GM12878 (cell line): ENCODE measurements around the gene MAN2C1. TPM values are rescaled to one million over a fixed set of nuclear protein-coding genes. Genes with fewer than 3 reads are reported as not detected.

Source experiments
- ATAC-seq: fragments of 200-7000 bp; cut with Tn5 transposase; 3 replicates; pipeline ENCODE4 v1.9.1; 2020; ENCODE audit warnings: mild to moderate bottlenecking, moderate library complexity
- BruUV-seq: library from RNA; stranded (reverse); fragments of 400-500 nt; replicated peaks from 2 replicates; lab custom pipeline; 2021; lab: Mats Ljungman, UMichigan
- CTCF ChIA-PET: fragments of 300-600 bp; sonication (Branson Sonifier 250); formaldehyde crosslinking; extraction: SDS; loops from one replicate; lab custom pipeline; 2021; ENCODE audit warnings: inconsistent platforms; lab: Yijun Ruan, JAX
- POLR2A ChIA-PET: fragments of 350-600 bp; formaldehyde crosslinking; extraction: SDS; loops from one replicate; lab custom pipeline; 2021; ENCODE audit warnings: inconsistent platforms; lab: Charles Lee
- RAD21 ChIA-PET: fragments of 300-600 bp; sonication (Branson Sonifier 250); formaldehyde crosslinking; loops from one replicate; lab custom pipeline; 2023; ENCODE audit warnings: antibody characterized with exemption; ENCODE audit not compliant: unreplicated experiment; lab: Charles Lee
- SMC1A ChIA-PET: fragments of 300-600 bp; sonication (Branson Sonifier 250); formaldehyde crosslinking; loops from one replicate; lab custom pipeline; 2023; ENCODE audit not compliant: unreplicated experiment, uncharacterized antibody; lab: Charles Lee
- DNase-seq: peaks from one replicate; pipeline ENCODE4 v3.0.0-alpha.2; 2011; ENCODE audit warnings: low read depth, low spot score
- FAIRE-seq: peaks from 3 replicates; lab custom pipeline; 2011; peaks lifted over from hg19 to GRCh38; lab: Jason Lieb, UNC
- H2AFZ ChIP-seq: 2 replicates; pipeline ENCODE4 v1.6.0; 2011; ENCODE audit warnings: low read depth, low read length, control low read depth; ENCODE audit not compliant: control insufficient read depth
- H3K27ac ChIP-seq: 2 replicates; pipeline ENCODE4 v1.5.1; 2011; ENCODE audit warnings: control low read depth; ENCODE audit not compliant: control insufficient read depth, insufficient read depth
- H3K27me3 ChIP-seq, 2 experiments: replicated peaks in 1 of 2; 2 replicates each; pipeline versions ENCODE4 v1.6.0 to v1.6.1; 2011; ENCODE audit warnings: low read length in 1 of 2; ENCODE audit not compliant: control insufficient read depth in 2 of 2, insufficient read depth in 2 of 2
- H3K36me3 ChIP-seq, 2 experiments: 2 replicates each; pipeline ENCODE4 v1.5.1; 2011; ENCODE audit warnings: low read length in 1 of 2; ENCODE audit not compliant: control insufficient read depth in 2 of 2, insufficient read depth in 2 of 2
- H3K4me1 ChIP-seq: 2 replicates; pipeline ENCODE4 v1.6.1; 2011; ENCODE audit warnings: mild to moderate bottlenecking, low read length, moderate library complexity, mixed read lengths; ENCODE audit not compliant: control insufficient read depth, insufficient read depth
- H3K4me2 ChIP-seq: 2 replicates; pipeline ENCODE4 v1.6.0; 2011; ENCODE audit warnings: control low read depth; ENCODE audit not compliant: control insufficient read depth, insufficient read depth
- H3K4me3 ChIP-seq: fragments of 200-600 bp; sonication (generic); 2 replicates; pipeline ENCODE4 v1.5.1; 2016
- H3K79me2 ChIP-seq: 2 replicates; pipeline ENCODE4 v1.6.0; 2011; ENCODE audit warnings: low read length; ENCODE audit not compliant: control insufficient read depth, insufficient read depth
- H3K9ac ChIP-seq: 2 replicates; pipeline ENCODE4 v1.8.0; 2011; ENCODE audit warnings: low read length, control low read depth, mixed read lengths; ENCODE audit not compliant: control insufficient read depth, insufficient read depth
- H3K9me3 ChIP-seq: replicated peaks from 3 replicates; pipeline ENCODE4 v1.5.1; 2011; ENCODE audit warnings: mild to moderate bottlenecking, low read length; ENCODE audit not compliant: control insufficient read depth, insufficient read depth
- H4K20me1 ChIP-seq: 2 replicates; pipeline ENCODE4 v1.6.0; 2011; ENCODE audit not compliant: control insufficient read depth, insufficient read depth
- ATF7 ChIP-seq: fragments of 450-650 bp; IDR thresholded peaks from 2 replicates; pipeline ENCODE4 v1.6.1; 2016; ENCODE audit warnings: low read depth, mild to moderate bottlenecking
- BACH1 ChIP-seq: fragments of 450-650 bp; IDR thresholded peaks from 2 replicates; pipeline ENCODE4 v1.6.1; 2017; ENCODE audit warnings: mild to moderate bottlenecking, borderline replicate concordance
- POLR2A ChIP-seq: IDR thresholded peaks from 2 replicates; pipeline ENCODE4 v1.6.1; 2011; ENCODE audit warnings: low read depth, mild to moderate bottlenecking, low read length
- SIN3A ChIP-seq: IDR thresholded peaks from 2 replicates; pipeline ENCODE4 v1.6.1; 2012; ENCODE audit warnings: low read depth, low read length, improper control_type of control experiment
- STAT3 ChIP-seq: IDR thresholded peaks from 2 replicates; pipeline ENCODE4 v1.6.1; 2011; ENCODE audit warnings: low read depth, low read length, improper control_type of control experiment
- TBL1XR1 ChIP-seq: IDR thresholded peaks from 2 replicates; pipeline ENCODE4 v1.6.1; 2012; ENCODE audit warnings: low read depth, low read length, improper control_type of control experiment
- WGBS: methylation state at CpG from one replicate; pipeline ENCODE4 v1.1.6; 2016; ENCODE audit warnings: low lambda C conversion rate; ENCODE audit not compliant: insufficient replicate concordance, insufficient coverage; ENCODE audit errors: missing lambda C conversion rate; 5-methylcytosine and 5-hydroxymethylcytosine counted together
- in situ Hi-C: fragments of 300-500 bp; cut with MboI; formaldehyde crosslinking; loops from 9 replicates; pipeline ENCODE4 v1.14.3; 2018; ENCODE audit warnings: mixed read lengths
- intact Hi-C: fragments of 100-400 bp; cut with micrococcal nuclease; formaldehyde crosslinking; loops from one replicate; pipeline ENCODE4 v1.14.2; 2022; ENCODE audit not compliant: unreplicated experiment
- polyA plus RNA-seq, 11 experiments: library from polyadenylated mRNA; depleted of rRNA in 4 of 11; unstranded in 6 of 11; stranded (reverse) in 5 of 11; fragments of >200 nt; fragmentation: Nextera tagmentation in 4 of 11; fragmentation: Illumina TruSeq in 1 of 11; extraction: Ambion mirVana in 4 of 11; extraction: Trizol in 1 of 11; gene quantifications; 1 replicate in 1 of 11; 2 replicates in 10 of 11; pipeline versions ENCODE4 v1.2.1 to v1.2.3, GENCODE V29; 2011 to 2016; ENCODE audit warnings: inconsistent platforms in 2 of 11, missing spikeins in 2 of 11, low read depth in 1 of 11
- total RNA-seq, 4 experiments: library from RNA; depleted of rRNA in 3 of 4; stranded (reverse); fragments of >200 nt in 3 of 4; fragmentation: Illumina TruSeq in 1 of 4; extraction: Trizol in 1 of 4; gene quantifications; 2 replicates each; pipeline versions ENCODE4 v1.2.1 to v1.2.3, GENCODE V29; 2013 to 2021
- TF ChIP-seq, protein P1 (sequence below): fragments of 450-650 bp; IDR thresholded peaks from 2 replicates; pipeline ENCODE4 v1.6.1; 2016; ENCODE audit warnings: mild to moderate bottlenecking

MAN2C1 gene
- total and polyA plus RNA-seq, 10 of the 15 experiments (the other 5 are each of a cell fraction or from before 2014, with no cell fraction given): 1.4 to 111 (median 42.2) TPM

DNA sequence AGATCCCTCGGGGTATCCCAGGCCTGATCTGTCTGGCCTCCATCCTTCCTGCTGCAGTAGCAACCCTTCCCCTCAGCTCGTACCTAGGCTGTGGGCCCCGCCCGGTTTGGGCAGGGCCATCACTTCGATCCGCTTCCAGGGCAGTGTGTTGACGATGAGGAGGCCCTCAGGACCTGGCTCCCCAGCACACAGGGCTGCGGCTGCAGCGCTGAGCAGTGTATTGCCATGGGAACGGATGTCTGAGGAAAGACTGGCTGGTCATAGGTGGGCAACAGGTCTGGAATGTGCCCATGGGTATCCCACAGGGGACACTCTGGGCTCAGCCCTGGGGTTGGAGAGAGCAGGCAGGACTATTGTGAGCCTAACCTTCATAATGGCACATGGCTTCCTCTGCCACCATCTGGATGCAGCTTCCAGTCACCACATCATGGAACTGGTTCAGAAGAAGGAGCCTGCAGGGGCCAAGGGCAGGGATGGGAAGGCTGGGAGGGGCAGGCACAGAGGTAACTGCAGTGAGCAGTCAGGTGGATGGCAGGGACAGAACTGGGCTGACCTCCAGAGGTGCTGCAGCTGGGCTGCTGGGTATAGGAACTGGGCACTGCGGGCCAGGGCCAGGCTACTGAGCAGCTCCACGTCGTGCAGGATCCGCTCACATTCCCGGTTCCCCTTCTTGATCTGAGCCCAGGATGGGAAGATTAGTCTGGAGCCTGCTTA is 8.7 kb downstream of the MAN2C1 start (continued):
- TF ChIP-seq STAT3: no peak
- TF ChIP-seq, protein P1, sequence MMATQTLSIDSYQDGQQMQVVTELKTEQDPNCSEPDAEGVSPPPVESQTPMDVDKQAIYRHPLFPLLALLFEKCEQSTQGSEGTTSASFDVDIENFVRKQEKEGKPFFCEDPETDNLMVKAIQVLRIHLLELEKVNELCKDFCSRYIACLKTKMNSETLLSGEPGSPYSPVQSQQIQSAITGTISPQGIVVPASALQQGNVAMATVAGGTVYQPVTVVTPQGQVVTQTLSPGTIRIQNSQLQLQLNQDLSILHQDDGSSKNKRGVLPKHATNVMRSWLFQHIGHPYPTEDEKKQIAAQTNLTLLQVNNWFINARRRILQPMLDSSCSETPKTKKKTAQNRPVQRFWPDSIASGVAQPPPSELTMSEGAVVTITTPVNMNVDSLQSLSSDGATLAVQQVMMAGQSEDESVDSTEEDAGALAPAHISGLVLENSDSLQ: no peak
- TF ChIP-seq SIN3A: no peak

DNA sequence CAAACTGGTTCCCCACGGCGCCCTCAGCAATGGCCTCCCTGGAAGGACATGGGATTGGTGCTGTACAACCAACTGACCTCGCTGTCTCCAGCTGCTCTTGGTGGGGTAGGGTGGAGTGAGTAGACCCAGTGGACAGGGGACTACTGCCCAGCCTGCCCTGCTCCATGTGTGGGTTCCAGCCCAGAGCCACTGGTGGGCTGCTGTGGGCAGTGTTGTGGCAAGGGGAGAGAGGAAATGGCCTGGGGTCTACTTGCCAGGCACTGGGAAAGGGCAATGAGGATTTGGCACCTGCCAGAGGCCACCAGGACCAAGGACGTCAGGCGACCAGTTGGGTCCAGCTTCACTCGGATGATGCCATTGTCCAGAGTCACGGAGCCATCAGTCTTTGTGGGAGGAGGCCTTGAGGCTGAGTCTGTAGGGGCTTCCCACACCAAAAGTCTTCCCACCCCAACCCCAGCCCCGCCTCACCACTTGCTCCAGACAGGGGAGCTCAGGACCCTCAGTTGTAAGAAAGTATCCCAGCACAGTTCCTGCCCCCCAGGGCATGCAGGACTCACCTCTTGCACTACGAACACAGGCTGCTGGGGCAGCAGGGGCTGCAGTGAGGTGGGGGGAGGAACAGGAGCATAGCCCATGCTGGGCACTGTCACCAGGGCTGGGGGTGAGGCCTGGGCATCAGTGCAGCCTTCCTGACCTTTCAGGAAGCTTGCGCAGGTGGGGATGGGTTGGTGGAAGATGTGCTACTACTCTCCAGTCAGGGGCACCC is 9.5 kb downstream of the MAN2C1 start:
- H3K79me2 ChIP-seq: no peaks in the 10 kb centered on the region
- DNase-seq (no peak), ATAC-seq (no peak), FAIRE-seq (no peak)
- in situ Hi-C loops (no loop called here), intact Hi-C loops (no loop called here)
- H3K9ac ChIP-seq: no peak overlapping the region
- H3K9me3 ChIP-seq: no peaks in the 10 kb centered on the region
- no peaks in the 10 kb centered on the region for H3K27me3 ChIP-seq
- H3K36me3 ChIP-seq: no peaks in the 10 kb centered on the region; a peak in 3 of 4 replicates
- TF ChIP-seq ATF7 (no peak), TBL1XR1 (no peak), BACH1 (no peak), STAT3 (no peak), POLR2A (0 out of 2 replicates have a peak, but pooled peaks have one; percentile 0)
- no peak overlapping the region for H2AFZ ChIP-seq
- H3K27ac ChIP-seq: no peak overlapping the region
- ChIA-PET RAD21 (no interaction called here), SMC1A (no interaction called here), POLR2A (no interaction called here), CTCF (no interaction called here)
- no peaks in the 10 kb centered on the region for H3K4me1 ChIP-seq
- 89% methylated on average over 10 of the region's 10 CpGs for WGBS
- H4K20me1 ChIP-seq: no peaks in the 10 kb centered on the region
- BruUV-seq: no TSS peak
- no peak overlapping the region for H3K4me3 ChIP-seq
- no peak overlapping the region for H3K4me2 ChIP-seq
